ENCODE results near the gene GNAT3. TPM values are rescaled to one million over a fixed set of nuclear protein-coding genes. Genes with fewer than 3 reads are reported as not detected.

Gene GNAT3
- total RNA-seq, 1 experiment from 2014 or later = not detected

GRCh38 chr7:80521809-80522208, 9.9 kb upstream of the GNAT3 start:
- TF ChIP-seq, protein P1, sequence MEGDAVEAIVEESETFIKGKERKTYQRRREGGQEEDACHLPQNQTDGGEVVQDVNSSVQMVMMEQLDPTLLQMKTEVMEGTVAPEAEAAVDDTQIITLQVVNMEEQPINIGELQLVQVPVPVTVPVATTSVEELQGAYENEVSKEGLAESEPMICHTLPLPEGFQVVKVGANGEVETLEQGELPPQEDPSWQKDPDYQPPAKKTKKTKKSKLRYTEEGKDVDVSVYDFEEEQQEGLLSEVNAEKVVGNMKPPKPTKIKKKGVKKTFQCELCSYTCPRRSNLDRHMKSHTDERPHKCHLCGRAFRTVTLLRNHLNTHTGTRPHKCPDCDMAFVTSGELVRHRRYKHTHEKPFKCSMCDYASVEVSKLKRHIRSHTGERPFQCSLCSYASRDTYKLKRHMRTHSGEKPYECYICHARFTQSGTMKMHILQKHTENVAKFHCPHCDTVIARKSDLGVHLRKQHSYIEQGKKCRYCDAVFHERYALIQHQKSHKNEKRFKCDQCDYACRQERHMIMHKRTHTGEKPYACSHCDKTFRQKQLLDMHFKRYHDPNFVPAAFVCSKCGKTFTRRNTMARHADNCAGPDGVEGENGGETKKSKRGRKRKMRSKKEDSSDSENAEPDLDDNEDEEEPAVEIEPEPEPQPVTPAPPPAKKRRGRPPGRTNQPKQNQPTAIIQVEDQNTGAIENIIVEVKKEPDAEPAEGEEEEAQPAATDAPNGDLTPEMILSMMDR (IDR thresholded peaks at IDR 0.05; ENCODE audit: unreplicated experiment) = no peak
- CTCF ChIA-PET = no interaction called here
- BruUV-seq (replicated peaks) = no TSS peak
- no peak overlapping the region for H3K27ac Mint-ChIP-seq (ENCODE audit: unreplicated experiment)
- intact Hi-C loops (cut with micrococcal nuclease; ENCODE audit: unreplicated experiment) = no loop called here
- DNase-seq = no peak
- peaks cover 10% of the 10 kb centered on the region for H3K4me1 Mint-ChIP-seq (ENCODE audit: low read depth, unreplicated experiment)
- H3K36me3 Mint-ChIP-seq (ENCODE audit: insufficient read depth, unreplicated experiment) = no peaks in the 10 kb centered on the region
- H3K9me3 Mint-ChIP-seq (ENCODE audit: low read depth, unreplicated experiment) = no peaks in the 10 kb centered on the region
- no peak overlapping the region for H3K4me3 Mint-ChIP-seq (ENCODE audit: low read depth, unreplicated experiment)
- no peaks in the 10 kb centered on the region for H3K27me3 Mint-ChIP-seq (ENCODE audit: unreplicated experiment)

DNA sequence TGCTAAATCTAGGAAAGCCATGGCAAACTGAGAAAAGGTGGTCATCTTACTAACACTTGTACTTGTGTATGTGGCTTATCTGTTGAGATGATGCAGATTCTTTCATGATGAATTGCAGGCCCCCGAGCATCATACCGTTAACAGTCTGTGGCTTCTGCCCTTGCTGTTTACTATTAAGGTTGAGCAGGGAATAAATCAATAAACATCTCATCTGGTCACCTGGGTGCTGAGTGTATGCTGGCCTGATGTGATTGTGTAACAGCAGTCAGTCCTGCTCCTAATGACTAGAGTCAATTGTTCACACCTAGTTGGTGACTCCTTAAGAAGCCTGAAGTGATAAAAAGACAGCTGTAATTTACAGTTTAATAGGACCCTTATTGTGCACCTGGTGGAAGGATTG, 8.3 kb upstream of the GNAT3 start:
- no TSS peak for BruUV-seq (replicated peaks)
- no peaks in the 10 kb centered on the region for H3K36me3 Mint-ChIP-seq (ENCODE audit: insufficient read depth, unreplicated experiment)
- TF ChIP-seq, protein P1 (IDR thresholded peaks at IDR 0.05; ENCODE audit: unreplicated experiment) = no peak
- no peaks in the 10 kb centered on the region for H3K9me3 Mint-ChIP-seq (ENCODE audit: low read depth, unreplicated experiment)
- CTCF ChIA-PET = no interaction called here
- no peak overlapping the region for H3K27ac Mint-ChIP-seq (ENCODE audit: unreplicated experiment)
- no peak for DNase-seq
- H3K4me3 Mint-ChIP-seq (ENCODE audit: low read depth, unreplicated experiment) = no peak overlapping the region
- intact Hi-C loops (cut with micrococcal nuclease; ENCODE audit: unreplicated experiment) = no loop called here
- H3K4me1 Mint-ChIP-seq (ENCODE audit: low read depth, unreplicated experiment) = peaks cover 10% of the 10 kb centered on the region
- no peaks in the 10 kb centered on the region for H3K27me3 Mint-ChIP-seq (ENCODE audit: unreplicated experiment)

- TF ChIP-seq, protein P1 (IDR thresholded peaks at IDR 0.05; ENCODE audit: unreplicated experiment) = no peak
- DNase-seq = no peak
- Mint-ChIP-seq H3K27ac (ENCODE audit: unreplicated experiment) (no peak overlapping the region), H3K27me3 (ENCODE audit: unreplicated experiment) (no peaks in the 10 kb centered on the region), H3K36me3 (ENCODE audit: insufficient read depth, unreplicated experiment) (no peaks in the 10 kb centered on the region), H3K9me3 (ENCODE audit: low read depth, unreplicated experiment) (no peaks in the 10 kb centered on the region), H3K4me1 (ENCODE audit: low read depth, unreplicated experiment) (peaks cover 10% of the 10 kb centered on the region), H3K4me3 (ENCODE audit: low read depth, unreplicated experiment) (no peak overlapping the region)
- CTCF ChIA-PET = interaction anchor here (0.6 kb wide), 1 partner anchor 9 kb away, joined by 3 read pairs; no protein-coding TSS in a partner anchor
- intact Hi-C loops (cut with micrococcal nuclease; ENCODE audit: unreplicated experiment) = loop anchor here (5.0 kb wide), 1 partner anchor 145 kb away; no protein-coding TSS in a partner anchor
- BruUV-seq (replicated peaks) = no TSS peak
Observed at GRCh38 chr7:80517282-80517747, 5.5 kb upstream of the GNAT3 start.

DNA sequence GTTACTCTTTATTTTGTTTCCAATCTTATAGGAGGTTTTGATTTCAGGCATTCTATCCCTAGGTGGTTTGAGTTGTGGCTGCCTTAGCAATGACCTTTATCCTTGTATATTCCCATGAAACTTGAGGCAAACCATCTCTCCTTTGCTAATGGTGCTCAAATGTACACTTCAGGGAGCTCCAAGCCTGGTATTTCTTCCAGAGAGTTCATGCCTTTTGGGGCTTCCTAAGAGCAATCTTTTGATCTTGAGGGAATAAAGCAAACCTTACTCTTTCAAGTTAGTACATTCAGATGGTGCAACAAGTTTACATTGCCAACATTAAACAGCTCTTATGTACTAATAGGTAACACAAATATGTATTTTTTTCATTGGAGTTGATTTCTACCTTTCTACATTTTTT, 3.4 kb upstream of the GNAT3 start:
- no peak for DNase-seq
- H3K9me3 Mint-ChIP-seq (ENCODE audit: low read depth, unreplicated experiment) = no peaks in the 10 kb centered on the region
- intact Hi-C loops (cut with micrococcal nuclease; ENCODE audit: unreplicated experiment) = loop anchor here (5.0 kb wide), 1 partner anchor 147 kb away; no protein-coding TSS in a partner anchor
- CTCF ChIA-PET = no interaction called here
- TF ChIP-seq, protein P1 (IDR thresholded peaks at IDR 0.05; ENCODE audit: unreplicated experiment) = no peak
- no TSS peak for BruUV-seq (replicated peaks)
- H3K4me1 Mint-ChIP-seq (ENCODE audit: low read depth, unreplicated experiment) = peaks cover 10% of the 10 kb centered on the region
- no peaks in the 10 kb centered on the region for H3K27me3 Mint-ChIP-seq (ENCODE audit: unreplicated experiment)
- no peaks in the 10 kb centered on the region for H3K36me3 Mint-ChIP-seq (ENCODE audit: insufficient read depth, unreplicated experiment)
- H3K27ac Mint-ChIP-seq (ENCODE audit: unreplicated experiment) = no peak overlapping the region
- H3K4me3 Mint-ChIP-seq (ENCODE audit: low read depth, unreplicated experiment) = no peak overlapping the region
